OCI-LY7 (cell line): Measurements from ENCODE around the gene NFATC2. TPM values are rescaled to one million over a fixed set of nuclear protein-coding genes. Genes with fewer than 3 reads are reported as not detected.

Experiments
- BruUV-seq: library from RNA; stranded (reverse); fragments of 400-500 nt; replicated peaks from 2 replicates; lab custom pipeline; 2021; lab: Mats Ljungman, UMichigan
- CTCF ChIA-PET: fragments of 300-600 bp; sonication (Branson Sonifier 250); formaldehyde crosslinking; loops from one replicate; lab custom pipeline; 2022; ENCODE audit warnings: antibody characterized with exemption; ENCODE audit not compliant: unreplicated experiment; lab: Charles Lee
- POLR2A ChIA-PET: fragments of 300-600 bp; sonication (Branson Sonifier 250); formaldehyde crosslinking; loops from one replicate; lab custom pipeline; 2022; ENCODE audit warnings: antibody characterized with exemption; lab: Charles Lee
- DNase-seq: peaks from one replicate; pipeline ENCODE4 v3.0.0-alpha.2; 2015; ENCODE audit warnings: low spot score
- H2AFZ ChIP-seq: fragments of 200-600 bp; sonication (generic), shearing (Covaris generic); 2 replicates; pipeline ENCODE4 v1.6.1; 2014; ENCODE audit warnings: mild to moderate bottlenecking, antibody characterized with exemption, low read length, moderate library complexity
- H3K27ac ChIP-seq: fragments of 200-600 bp; sonication (generic); 2 replicates; pipeline ENCODE4 v1.5.1; 2014; ENCODE audit warnings: mixed run types, low read depth, mild to moderate bottlenecking, moderate library complexity, low read length, inconsistent platforms; ENCODE audit not compliant: poor library complexity, severe bottlenecking
- H3K36me3 ChIP-seq: fragments of 200-600 bp; sonication (generic); 2 replicates; pipeline ENCODE4 v1.6.1; 2014; ENCODE audit warnings: mild to moderate bottlenecking, antibody characterized with exemption, low read length, moderate library complexity, mixed read lengths; ENCODE audit not compliant: insufficient read depth
- H3K4me1 ChIP-seq: fragments of 200-600 bp; sonication (generic); 2 replicates; pipeline ENCODE4 v1.5.1; 2014; ENCODE audit warnings: mild to moderate bottlenecking, low read length; ENCODE audit not compliant: insufficient read depth, poor library complexity, severe bottlenecking
- H3K4me2 ChIP-seq: fragments of 200-600 bp; sonication (generic); 2 replicates; pipeline ENCODE4 v1.6.1; 2014; ENCODE audit warnings: mild to moderate bottlenecking, low read length
- H3K4me3 ChIP-seq: fragments of 200-600 bp; sonication (generic); 2 replicates; pipeline ENCODE4 v1.5.1; 2014; ENCODE audit warnings: mild to moderate bottlenecking, low read depth, low read length; ENCODE audit not compliant: poor library complexity, severe bottlenecking
- H3K79me2 ChIP-seq: fragments of 200-600 bp; sonication (generic); 2 replicates; pipeline ENCODE4 v1.6.1; 2016; ENCODE audit warnings: low read depth, mild to moderate bottlenecking, low read length, moderate library complexity, mixed read lengths; ENCODE audit not compliant: insufficient read depth
- H3K9me2 ChIP-seq: fragments of 200-600 bp; sonication (generic); 2 replicates; pipeline ENCODE4 v1.6.1; 2016; ENCODE audit warnings: mild to moderate bottlenecking, low read length, mixed read lengths; ENCODE audit not compliant: insufficient read depth
- H3K9me3 ChIP-seq: fragments of 200-600 bp; sonication (generic); 2 replicates; pipeline ENCODE4 v1.6.1; 2014; ENCODE audit warnings: mild to moderate bottlenecking, mixed run types, low read length, mixed read lengths
- H4K20me1 ChIP-seq: fragments of 200-600 bp; sonication (generic); 2 replicates; pipeline ENCODE4 v1.6.1; 2014; ENCODE audit warnings: mild to moderate bottlenecking, antibody characterized with exemption, low read length, moderate library complexity, mixed read lengths; ENCODE audit not compliant: insufficient read depth
- EZH2phosphoT487 ChIP-seq: fragments of 200-600 bp; sonication (generic); IDR thresholded peaks from 2 replicates; pipeline ENCODE4 v1.6.1; 2018; ENCODE audit warnings: low read depth, borderline replicate concordance, mild to moderate bottlenecking, mixed run types, antibody characterized with exemption, low read length, moderate library complexity, mixed read lengths
- intact Hi-C: fragments of 100-400 bp; cut with micrococcal nuclease; formaldehyde crosslinking; loops from one replicate; pipeline ENCODE4 v1.10.0; 2022; ENCODE audit not compliant: unreplicated experiment
- total RNA-seq, 2 experiments: library from RNA; depleted of rRNA in 1 of 2; stranded (reverse); fragments of >200 nt in 1 of 2; shearing (Covaris generic) in 1 of 2; gene quantifications; 2 replicates each; pipeline ENCODE4 v1.2.3, GENCODE V29; 2014 to 2022
- TF ChIP-seq, protein P1 (sequence below): fragments of 200-600 bp; sonication (generic); conservative IDR thresholded peaks from 2 replicates; pipeline ENCODE4 v1.5.1; 2014; ENCODE audit warnings: mild to moderate bottlenecking, antibody characterized with exemption, low read length, moderate library complexity, mixed read lengths

Gene NFATC2
- total RNA-seq, 2 experiments from 2014 or later: 12.5 to 43.8 TPM

DNA sequence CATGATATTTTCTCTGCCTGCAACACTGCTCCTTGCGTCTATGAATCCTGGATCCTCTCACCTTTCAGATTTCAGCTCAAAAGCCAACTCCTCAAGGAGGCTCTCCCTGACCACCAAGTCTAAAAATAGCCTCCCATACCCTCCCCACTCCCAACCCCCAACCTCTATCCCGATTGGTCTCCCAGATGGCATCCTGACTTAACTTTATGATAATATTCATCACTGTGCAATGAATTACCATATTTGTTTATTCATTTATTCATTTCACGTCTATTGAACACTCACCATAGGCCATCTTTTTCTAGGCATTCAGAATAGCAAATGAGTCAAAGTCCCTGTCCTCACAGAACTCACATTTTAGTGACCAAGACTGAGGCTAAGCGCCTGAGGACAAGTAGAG is 42.6 kb upstream of the NFATC2 start:
- Histone ChIP-seq H3K4me2 (peak overlapping the region; percentile 12; the same call in 1 of the 2 replicates), H2AFZ (peak overlapping the region; percentile 80), H3K27ac (no peak overlapping the region), H3K4me3 (no peak overlapping the region), H3K36me3 (no peaks in the 10 kb centered on the region), H3K9me3 (peaks cover 10% of the 10 kb centered on the region; the same call in 1 of the 2 replicates), H3K9me2 (no peaks in the 10 kb centered on the region), H4K20me1 (no peaks in the 10 kb centered on the region), H3K79me2 (no peaks in the 10 kb centered on the region), H3K4me1 (peaks cover 22% of the 10 kb centered on the region)
- intact Hi-C loops: no loop called here
- no TSS peak for BruUV-seq
- ChIA-PET CTCF (no interaction called here), POLR2A (interaction anchor here (0.7 to 1.0 kb wide), 3 partner anchors 10 to 206 kb away, joined by 3 to 6 read pairs (median 3); no protein-coding TSS in a partner anchor)
- no peak for DNase-seq
- TF ChIP-seq, protein P1, sequence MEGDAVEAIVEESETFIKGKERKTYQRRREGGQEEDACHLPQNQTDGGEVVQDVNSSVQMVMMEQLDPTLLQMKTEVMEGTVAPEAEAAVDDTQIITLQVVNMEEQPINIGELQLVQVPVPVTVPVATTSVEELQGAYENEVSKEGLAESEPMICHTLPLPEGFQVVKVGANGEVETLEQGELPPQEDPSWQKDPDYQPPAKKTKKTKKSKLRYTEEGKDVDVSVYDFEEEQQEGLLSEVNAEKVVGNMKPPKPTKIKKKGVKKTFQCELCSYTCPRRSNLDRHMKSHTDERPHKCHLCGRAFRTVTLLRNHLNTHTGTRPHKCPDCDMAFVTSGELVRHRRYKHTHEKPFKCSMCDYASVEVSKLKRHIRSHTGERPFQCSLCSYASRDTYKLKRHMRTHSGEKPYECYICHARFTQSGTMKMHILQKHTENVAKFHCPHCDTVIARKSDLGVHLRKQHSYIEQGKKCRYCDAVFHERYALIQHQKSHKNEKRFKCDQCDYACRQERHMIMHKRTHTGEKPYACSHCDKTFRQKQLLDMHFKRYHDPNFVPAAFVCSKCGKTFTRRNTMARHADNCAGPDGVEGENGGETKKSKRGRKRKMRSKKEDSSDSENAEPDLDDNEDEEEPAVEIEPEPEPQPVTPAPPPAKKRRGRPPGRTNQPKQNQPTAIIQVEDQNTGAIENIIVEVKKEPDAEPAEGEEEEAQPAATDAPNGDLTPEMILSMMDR: no peak
- TF ChIP-seq EZH2phosphoT487: no peak

DNA sequence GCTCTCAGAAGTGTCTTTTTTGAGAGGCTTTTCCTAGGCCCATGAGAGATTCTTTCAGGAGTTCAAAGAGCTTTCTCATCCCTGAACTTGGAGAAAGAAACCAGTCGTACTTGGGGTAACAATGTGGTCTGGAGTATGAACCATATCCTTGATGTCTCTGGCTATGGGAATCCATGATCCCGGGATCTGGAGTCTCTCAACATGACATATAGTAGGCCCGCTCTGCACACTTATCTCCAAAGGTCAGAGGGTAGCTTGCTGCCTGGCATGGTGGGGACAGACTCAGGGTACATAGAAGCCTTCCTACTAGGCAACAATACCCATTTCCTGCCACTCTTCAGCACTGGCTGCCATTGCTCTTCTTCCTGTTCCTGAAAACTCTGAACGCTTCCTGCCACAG is 42.2 kb upstream of the NFATC2 start:
- ChIA-PET CTCF (no interaction called here), POLR2A (no interaction called here)
- TF ChIP-seq, protein P1: no peak
- no peak for TF ChIP-seq EZH2phosphoT487
- peaks cover 10% of the 10 kb centered on the region; the same call in 1 of the 2 replicates for H3K9me3 ChIP-seq
- no peak overlapping the region for H3K4me3 ChIP-seq
- H3K4me1 ChIP-seq: peaks cover 22% of the 10 kb centered on the region
- no peaks in the 10 kb centered on the region for H3K36me3 ChIP-seq
- peak overlapping the region; percentile 80 for H2AFZ ChIP-seq
- H3K27ac ChIP-seq: no peak overlapping the region
- BruUV-seq: no TSS peak
- H3K4me2 ChIP-seq: peak overlapping the region; percentile 12; the same call in 1 of the 2 replicates
- DNase-seq: peak; percentile 38
- H3K9me2 ChIP-seq: no peaks in the 10 kb centered on the region
- H3K79me2 ChIP-seq: no peaks in the 10 kb centered on the region
- H4K20me1 ChIP-seq: no peaks in the 10 kb centered on the region
- intact Hi-C loops: no loop called here

DNA sequence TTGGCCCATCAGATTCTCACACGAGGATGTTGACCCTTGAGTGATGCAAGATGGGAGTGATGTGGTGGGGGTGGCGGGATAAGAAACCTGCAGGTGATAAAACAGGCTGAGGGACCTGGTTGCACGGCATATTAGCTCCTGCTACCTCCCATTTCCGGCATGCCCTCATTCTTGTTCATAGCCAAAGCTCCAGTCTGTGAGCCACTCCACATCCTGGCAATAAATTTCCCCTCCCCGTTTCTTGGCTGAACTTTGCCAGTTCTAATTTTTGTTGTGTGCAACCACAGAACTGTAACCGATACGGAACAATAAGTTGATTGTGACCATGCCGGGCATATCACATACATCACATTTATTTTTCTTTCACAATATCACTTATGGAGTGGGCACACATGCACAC is 41.6 kb upstream of the NFATC2 start:
- Histone ChIP-seq H2AFZ (peak overlapping the region; percentile 80; the same call in 1 of the 2 replicates), H3K4me3 (no peak overlapping the region), H3K36me3 (no peaks in the 10 kb centered on the region), H3K4me1 (peaks cover 22% of the 10 kb centered on the region), H3K79me2 (no peaks in the 10 kb centered on the region), H3K4me2 (no peak overlapping the region), H4K20me1 (no peaks in the 10 kb centered on the region), H3K9me3 (peaks cover 10% of the 10 kb centered on the region; the same call in 1 of the 2 replicates), H3K9me2 (no peaks in the 10 kb centered on the region), H3K27ac (no peak overlapping the region)
- no TSS peak for BruUV-seq
- no peak for DNase-seq
- TF ChIP-seq, protein P1: no peak
- TF ChIP-seq EZH2phosphoT487: no peak
- POLR2A ChIA-PET: no interaction called here
- CTCF ChIA-PET: no interaction called here
- intact Hi-C loops: no loop called here
